GM21515 (cell line): ENCODE data around the gene CSH1.
"Not testable (repeated sequence)": the region's sequence is repeated elsewhere in the genome, so short reads cannot be mapped to it uniquely, and the experiment has no call there.

Source experiments
- ATAC-seq: cut with Tn5 transposase; IDR thresholded peaks from one replicate; pipeline ENCODE4 v1.9.1; 2021; ENCODE audit not compliant: unreplicated experiment

The CSH1 gene

GRCh38 chr17:63907161-63907778 is 10.9 kb upstream of the CSH1 start:
- ATAC-seq: not testable (repeated sequence)

GRCh38 chr17:63904796-63905195 is 8.4 kb upstream of the CSH1 start:
- ATAC-seq: not testable (repeated sequence)

- ATAC-seq: not testable (repeated sequence)
Measured at GRCh38 chr17:63903787-63904201, 7.4 kb upstream of the CSH1 start.

GRCh38 chr17:63901971-63902370 is 5.6 kb upstream of the CSH1 start:
- ATAC-seq: not testable (repeated sequence)

GRCh38 chr17:63898899-63899798 is 2.8 kb upstream of the CSH1 start:
- not testable (repeated sequence) for ATAC-seq

GRCh38 chr17:63894821-63895220 is 1.6 kb downstream of the CSH1 start:
- ATAC-seq: not testable (repeated sequence)

GRCh38 chr17:63894021-63894420 is 2.4 kb downstream of the CSH1 start:
- ATAC-seq: not testable (repeated sequence)

GRCh38 chr17:63892316-63893037 is 3.9 kb downstream of the CSH1 start:
- ATAC-seq: not testable (repeated sequence)

- not testable (repeated sequence) for ATAC-seq
Measured at GRCh38 chr17:63889026-63889848, 7.1 kb downstream of the CSH1 start.

GRCh38 chr17:63885119-63885518 is 11.3 kb downstream of the CSH1 start:
- ATAC-seq: not testable (repeated sequence)

GRCh38 chr17:63882626-63883126 is 13.7 kb downstream of the CSH1 start:
- not testable (repeated sequence) for ATAC-seq

GRCh38 chr17:63881935-63882601 is 14.3 kb downstream of the CSH1 start, which contains the start of gene GH2:
GH2 (minus strand) TSS chr17:63881944; CDS start chr17:63881801, 143 bp downstream.
- no peak for ATAC-seq

GRCh38 chr17:63881337-63881736 is 15.0 kb downstream of the CSH1 start:
- not testable (repeated sequence) for ATAC-seq

- no peak for ATAC-seq
Measured at GRCh38 chr17:63880706-63881105, 15.7 kb downstream of the CSH1 start.

- not testable (repeated sequence) for ATAC-seq
Measured at GRCh38 chr17:63878413-63878812, 18.0 kb downstream of the CSH1 start.

- not testable (repeated sequence) for ATAC-seq
Measured at GRCh38 chr17:63874693-63875092, 21.7 kb downstream of the CSH1 start.

- ATAC-seq: not testable (repeated sequence)
Measured at GRCh38 chr17:63874061-63874626, 22.2 kb downstream of the CSH1 start.

GRCh38 chr17:63873577-63873976 is 22.8 kb downstream of the CSH1 start, which contains the start of gene CSH2:
CSH2 (minus strand) TSS chr17:63873677; CDS start chr17:63873614, 63 bp downstream.
- not testable (repeated sequence) for ATAC-seq
